DND-41 (cell line): ENCODE results near the gene GPR52.

Experiments
- ATAC-seq: fragments of 200-7000 bp; cut with Tn5 transposase; 3 replicates; pipeline ENCODE4 v1.9.1; 2021; ENCODE audit warnings: low read depth; ENCODE audit not compliant: insufficient read depth
- DNase-seq: peaks from one replicate; pipeline ENCODE4 v3.0.0-alpha.2; 2020
- H2AFZ ChIP-seq: 2 replicates; pipeline ENCODE4 v1.6.0; 2012; ENCODE audit warnings: low read depth, low read length
- H3K27ac ChIP-seq: 2 replicates; pipeline ENCODE4 v1.5.1; 2012; ENCODE audit warnings: low read length, inconsistent platforms
- H3K27me3 ChIP-seq: fragments of 200-600 bp; sonication (generic); 2 replicates; pipeline ENCODE4 v1.6.0; 2012; ENCODE audit warnings: low read length, mild to moderate bottlenecking, inconsistent platforms; ENCODE audit not compliant: insufficient read depth, poor library complexity
- H3K36me3 ChIP-seq: 2 replicates; pipeline ENCODE4 v1.5.1; 2012; ENCODE audit warnings: low read length, inconsistent platforms; ENCODE audit not compliant: insufficient read depth
- H3K4me1 ChIP-seq: 2 replicates; pipeline ENCODE4 v1.5.1; 2012; ENCODE audit warnings: mild to moderate bottlenecking, low read length; ENCODE audit not compliant: insufficient read depth
- H3K4me2 ChIP-seq: 2 replicates; pipeline ENCODE4 v1.6.0; 2012; ENCODE audit warnings: mild to moderate bottlenecking, moderate library complexity, low read length, inconsistent platforms; ENCODE audit not compliant: insufficient read depth
- H3K4me3 ChIP-seq, 2 experiments: fragments of 200-600 bp in 1 of 2; shearing (Covaris generic) in 1 of 2; 2 replicates each; pipeline ENCODE4 v1.5.1; 2012 to 2016; ENCODE audit warnings: inconsistent platforms in 2 of 2, low read length in 2 of 2, mild to moderate bottlenecking in 2 of 2, low read depth in 1 of 2, moderate library complexity in 1 of 2
- H3K79me2 ChIP-seq: 2 replicates; pipeline ENCODE4 v1.6.0; 2012; ENCODE audit warnings: low read length, inconsistent platforms; ENCODE audit not compliant: insufficient read depth
- H3K9ac ChIP-seq: 2 replicates; pipeline ENCODE4 v1.6.0; 2012; ENCODE audit warnings: low read depth, mild to moderate bottlenecking, inconsistent platforms, low read length, moderate library complexity
- H3K9me3 ChIP-seq: 2 replicates; pipeline ENCODE4 v1.5.1; 2012; ENCODE audit warnings: low read length, moderate library complexity, mild to moderate bottlenecking, inconsistent platforms; ENCODE audit not compliant: insufficient read depth, severe bottlenecking
- H4K20me1 ChIP-seq: 2 replicates; pipeline ENCODE4 v1.6.0; 2012; ENCODE audit warnings: low read length; ENCODE audit not compliant: insufficient read depth
- EZH2 ChIP-seq: IDR thresholded peaks from 3 replicates; pipeline ENCODE4 v1.6.1; 2012; ENCODE audit warnings: borderline replicate concordance, low read depth, mild to moderate bottlenecking, moderate library complexity, low read length, inconsistent platforms; ENCODE audit not compliant: severe bottlenecking
- TF ChIP-seq, protein P1 (sequence below): IDR thresholded peaks from 2 replicates; pipeline ENCODE4 v1.5.1; 2012; ENCODE audit warnings: borderline replicate concordance, low read length, moderate library complexity, mild to moderate bottlenecking; ENCODE audit not compliant: poor library complexity, severe bottlenecking; ENCODE audit errors: extremely low read depth

The GPR52 gene

GRCh38 chr1:174480324-174480723 lies 32.6 kb downstream of the GPR52 start:
- Histone ChIP-seq H3K79me2 (no peaks in the 10 kb centered on the region), H3K4me3 (no peak overlapping the region), H2AFZ (no peak overlapping the region), H3K9ac (no peak overlapping the region), H3K27ac (no peak overlapping the region), H3K9me3 (no peaks in the 10 kb centered on the region), H3K27me3 (no peaks in the 10 kb centered on the region), H4K20me1 (no peaks in the 10 kb centered on the region), H3K4me1 (no peaks in the 10 kb centered on the region), H3K4me2 (no peak overlapping the region), H3K36me3 (no peaks in the 10 kb centered on the region)
- ATAC-seq = no peak
- DNase-seq = no peak
- TF ChIP-seq, protein P1, sequence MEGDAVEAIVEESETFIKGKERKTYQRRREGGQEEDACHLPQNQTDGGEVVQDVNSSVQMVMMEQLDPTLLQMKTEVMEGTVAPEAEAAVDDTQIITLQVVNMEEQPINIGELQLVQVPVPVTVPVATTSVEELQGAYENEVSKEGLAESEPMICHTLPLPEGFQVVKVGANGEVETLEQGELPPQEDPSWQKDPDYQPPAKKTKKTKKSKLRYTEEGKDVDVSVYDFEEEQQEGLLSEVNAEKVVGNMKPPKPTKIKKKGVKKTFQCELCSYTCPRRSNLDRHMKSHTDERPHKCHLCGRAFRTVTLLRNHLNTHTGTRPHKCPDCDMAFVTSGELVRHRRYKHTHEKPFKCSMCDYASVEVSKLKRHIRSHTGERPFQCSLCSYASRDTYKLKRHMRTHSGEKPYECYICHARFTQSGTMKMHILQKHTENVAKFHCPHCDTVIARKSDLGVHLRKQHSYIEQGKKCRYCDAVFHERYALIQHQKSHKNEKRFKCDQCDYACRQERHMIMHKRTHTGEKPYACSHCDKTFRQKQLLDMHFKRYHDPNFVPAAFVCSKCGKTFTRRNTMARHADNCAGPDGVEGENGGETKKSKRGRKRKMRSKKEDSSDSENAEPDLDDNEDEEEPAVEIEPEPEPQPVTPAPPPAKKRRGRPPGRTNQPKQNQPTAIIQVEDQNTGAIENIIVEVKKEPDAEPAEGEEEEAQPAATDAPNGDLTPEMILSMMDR = no peak
- TF ChIP-seq EZH2 = no peak

DNA sequence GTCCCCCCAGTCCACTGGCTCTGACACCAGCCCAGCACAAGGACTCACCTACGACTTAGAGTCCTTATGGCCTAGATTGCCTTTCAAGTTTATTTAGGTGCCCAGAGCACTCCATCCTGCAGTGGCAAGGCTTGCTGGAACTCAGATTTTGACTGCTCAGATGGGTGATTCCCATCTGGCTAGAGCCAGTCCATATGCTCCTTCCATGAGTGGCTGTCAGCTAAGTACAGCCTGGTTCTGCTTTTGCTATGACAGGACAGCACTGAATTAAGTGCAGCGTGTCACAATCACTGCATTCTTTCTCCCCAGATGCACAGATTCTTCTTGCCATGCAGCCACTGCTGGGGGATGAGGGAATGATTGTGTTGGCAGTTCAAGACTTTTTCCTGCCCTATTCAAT lies 43.8 kb downstream of the GPR52 start:
- no peak overlapping the region for H3K4me2 ChIP-seq
- no peak overlapping the region for H3K9ac ChIP-seq

GRCh38 chr1:174497478-174497877 lies 49.7 kb downstream of the GPR52 start:
- Histone ChIP-seq H3K36me3 (no peaks in the 10 kb centered on the region), H3K79me2 (no peaks in the 10 kb centered on the region), H3K27me3 (no peaks in the 10 kb centered on the region), H4K20me1 (no peaks in the 10 kb centered on the region), H3K4me2 (no peak overlapping the region), H2AFZ (no peak overlapping the region), H3K4me3 (no peak overlapping the region), H3K4me1 (no peaks in the 10 kb centered on the region), H3K9me3 (no peaks in the 10 kb centered on the region), H3K27ac (no peak overlapping the region), H3K9ac (no peak overlapping the region)
- ATAC-seq (no peak), DNase-seq (no peak)
- TF ChIP-seq, protein P1 = no peak
- no peak for TF ChIP-seq EZH2

More for the DNA sequence above, 43.8 kb downstream of the GPR52 start:
- no peaks in the 10 kb centered on the region; the same call in 1 of the 2 replicates for H3K4me1 ChIP-seq
- H3K27ac ChIP-seq = no peak overlapping the region
- ATAC-seq = no peak
- DNase-seq = no peak
- no peak overlapping the region for H3K4me3 ChIP-seq
- no peaks in the 10 kb centered on the region for H3K36me3 ChIP-seq
- H4K20me1 ChIP-seq = no peaks in the 10 kb centered on the region
- H3K27me3 ChIP-seq = no peaks in the 10 kb centered on the region
- TF ChIP-seq, protein P1 = no peak
- TF ChIP-seq EZH2 = no peak
- H3K9me3 ChIP-seq = no peaks in the 10 kb centered on the region
- H2AFZ ChIP-seq = no peak overlapping the region
- no peaks in the 10 kb centered on the region for H3K79me2 ChIP-seq
